Progenitor cell of endocrine pancreas (in vitro differentiated cells): ENCODE measurements around the gene ATRAID. TPM values are rescaled to one million over a fixed set of nuclear protein-coding genes. Genes with fewer than 3 reads are reported as not detected.
A peak's percentile ranks its signal among the peaks of the same experiment; 100 is the strongest.

Experiments
- DNase-seq: peaks from one replicate; pipeline ENCODE4 v3.0.0; 2021; ENCODE audit warnings: low spot score; ENCODE audit not compliant: unreplicated experiment
- H3K27ac Mint-ChIP-seq: 2 replicates; pipeline ENCODE4 v1.8.0; 2021; ENCODE audit warnings: mild to moderate bottlenecking, moderate library complexity, mixed read lengths
- H3K27me3 Mint-ChIP-seq: 2 replicates; pipeline ENCODE4 v1.8.0; 2021; ENCODE audit warnings: mixed read lengths
- H3K36me3 Mint-ChIP-seq: 2 replicates; pipeline ENCODE4 v1.8.0; 2022; ENCODE audit warnings: mixed read lengths; ENCODE audit not compliant: insufficient read depth
- H3K4me1 Mint-ChIP-seq: 2 replicates; pipeline ENCODE4 v1.8.0; 2021; ENCODE audit warnings: low read depth, mixed read lengths
- H3K4me3 Mint-ChIP-seq: 2 replicates; pipeline ENCODE4 v1.8.0; 2021; ENCODE audit warnings: low read depth, mild to moderate bottlenecking, moderate library complexity, mixed read lengths
- H3K9me3 Mint-ChIP-seq: 2 replicates; pipeline ENCODE4 v1.8.0; 2021; ENCODE audit warnings: low read depth, mixed read lengths
- CTCF ChIP-seq: fragments of 200-600 bp; sonication (generic); IDR thresholded peaks from one replicate; pipeline ENCODE4 v1.5.0; 2021; ENCODE audit warnings: antibody characterized with exemption, mild to moderate bottlenecking; ENCODE audit not compliant: unreplicated experiment
- total RNA-seq: library from RNA; stranded (reverse); gene quantifications from 2 replicates; pipeline ENCODE4 v1.2.1, GENCODE V29; 2021

ATRAID gene
- total RNA-seq, 1 donor from 2014 or later, result 107 TPM

GRCh38 chr2:27264253-27264752, 52.5 kb downstream of the ATRAID start:
- H3K36me3 Mint-ChIP-seq, result no peaks in the 10 kb centered on the region
- no peak for DNase-seq
- peaks cover 11% of the 10 kb centered on the region for H3K4me1 Mint-ChIP-seq
- TF ChIP-seq CTCF, result no peak
- no peak overlapping the region for H3K27ac Mint-ChIP-seq
- peaks cover 40% of the 10 kb centered on the region for H3K27me3 Mint-ChIP-seq
- H3K9me3 Mint-ChIP-seq, result no peaks in the 10 kb centered on the region
- H3K4me3 Mint-ChIP-seq, result peak overlapping the region; percentile 76

GRCh38 chr2:27264753-27265535, 53.1 kb downstream of the ATRAID start:
- Mint-ChIP-seq H3K36me3 (no peaks in the 10 kb centered on the region), H3K9me3 (no peaks in the 10 kb centered on the region), H3K4me3 (peak overlapping the region; percentile 64), H3K4me1 (peaks cover 11% of the 10 kb centered on the region), H3K27ac (peak overlapping the region; percentile 35), H3K27me3 (peaks cover 41% of the 10 kb centered on the region)
- DNase-seq, result peak; percentile 71
- peak; percentile 74 for TF ChIP-seq CTCF

GRCh38 chr2:27265536-27265870, 53.7 kb downstream of the ATRAID start:
- no peaks in the 10 kb centered on the region for H3K9me3 Mint-ChIP-seq
- no peak overlapping the region for H3K4me3 Mint-ChIP-seq
- DNase-seq, result no peak
- H3K27ac Mint-ChIP-seq, result peak overlapping the region; percentile 35
- no peaks in the 10 kb centered on the region for H3K36me3 Mint-ChIP-seq
- peaks cover 39% of the 10 kb centered on the region for H3K27me3 Mint-ChIP-seq
- no peak for TF ChIP-seq CTCF
- H3K4me1 Mint-ChIP-seq, result peaks cover 11% of the 10 kb centered on the region

Other genes with a start within 250 kb of the ATRAID start
- 18.0 and 18.6 TPM in 2 replicates for gene MAPRE3, start 241.4 kb upstream of the ATRAID start, total RNA-seq
- gene TMEM214, start 179.1 kb upstream of the ATRAID start, total RNA-seq, result 54.0 and 55.2 TPM in 2 replicates
- gene AGBL5, start 160.4 kb upstream of the ATRAID start, total RNA-seq, result 58.7 and 60.2 TPM in 2 replicates
- 245 and 254 TPM in 2 replicates for gene OST4, start 140.4 kb upstream of the ATRAID start, total RNA-seq
- 1.1 and 2.5 TPM in 2 replicates for gene EMILIN1, start 133.4 kb upstream of the ATRAID start, total RNA-seq
- 4.4 and 5.2 TPM in 2 replicates for gene KHK, start 125.3 kb upstream of the ATRAID start, total RNA-seq
- gene CGREF1, start 92.9 kb upstream of the ATRAID start, total RNA-seq, result 0.31 and 0.87 TPM in 2 replicates
- gene ABHD1, start 88.2 kb upstream of the ATRAID start, total RNA-seq, result 0.31 and 0.34 TPM in 2 replicates
- gene PREB, start 77.4 kb upstream of the ATRAID start, total RNA-seq, result 46.9 and 49.7 TPM in 2 replicates
- gene PRR30, start 72.6 kb upstream of the ATRAID start, total RNA-seq, result not detected in 2 replicates
- gene TCF23, start 63.0 kb upstream of the ATRAID start, total RNA-seq, result not detected in 2 replicates
- gene SLC5A6, start 227 bp downstream of the ATRAID start, total RNA-seq, result 66.7 and 70.8 TPM in 2 replicates
- 59.3 and 59.7 TPM in 2 replicates for gene CAD, start 5.3 kb downstream of the ATRAID start, total RNA-seq
- gene SLC30A3, start 51.0 kb downstream of the ATRAID start, total RNA-seq, result not detected in 2 replicates
- not detected in 2 replicates for gene DNAJC5G, start 63.4 kb downstream of the ATRAID start, total RNA-seq
- gene TRIM54, start 70.4 kb downstream of the ATRAID start, total RNA-seq, result not detected in 2 replicates
- 2.0 and 2.4 TPM in 2 replicates for gene UCN, start 96.4 kb downstream of the ATRAID start, total RNA-seq
- 56.0 and 60.4 TPM in 2 replicates for gene MPV17, start 111.1 kb downstream of the ATRAID start, total RNA-seq
- gene GTF3C2, start 144.7 kb downstream of the ATRAID start, total RNA-seq, result 98.0 and 106 TPM in 2 replicates
- gene EIF2B4, start 158.3 kb downstream of the ATRAID start, total RNA-seq, result 49.6 and 56.7 TPM in 2 replicates
- gene SNX17, start 158.6 kb downstream of the ATRAID start, total RNA-seq, result 81.2 and 89.3 TPM in 2 replicates
- 34.4 and 35.0 TPM in 2 replicates for gene ZNF513, start 168.7 kb downstream of the ATRAID start, total RNA-seq
- gene PPM1G, start 197.6 kb downstream of the ATRAID start, total RNA-seq, result 101 and 105 TPM in 2 replicates
- 109 and 120 TPM in 2 replicates for gene NRBP1, start 216.6 kb downstream of the ATRAID start, total RNA-seq
- 15.4 and 17.1 TPM in 2 replicates for gene KRTCAP3, start 230.3 kb downstream of the ATRAID start, total RNA-seq